GM12865 (cell line): Measurements from ENCODE around the gene DOCK8.

Experiments
- DNase-seq: peaks from one replicate; pipeline ENCODE4 v3.0.0; 2010; ENCODE audit warnings: low read depth
- H3K4me3 ChIP-seq: 2 replicates; pipeline ENCODE4 v1.5.1; 2011; ENCODE audit warnings: mild to moderate bottlenecking, low read depth, low read length, control low read depth
- CTCF ChIP-seq: IDR thresholded peaks from 2 replicates; pipeline ENCODE4 v1.5.1; 2011; ENCODE audit warnings: low read length, control low read depth, low read depth, inconsistent platforms; ENCODE audit not compliant: insufficient read depth; ENCODE audit errors: missing control alignments

The DOCK8 gene

GRCh38 chr9:394347-395052 lies 179.8 kb downstream of the DOCK8 start:
- no peak overlapping the region for H3K4me3 ChIP-seq
- no peak for TF ChIP-seq CTCF
- no peak for DNase-seq

GRCh38 chr9:396396-396795 lies 181.7 kb downstream of the DOCK8 start:
- TF ChIP-seq CTCF: no peak
- DNase-seq: no peak
- no peak overlapping the region for H3K4me3 ChIP-seq

- no peak for TF ChIP-seq CTCF
- no peak overlapping the region for H3K4me3 ChIP-seq
- no peak for DNase-seq
Measured at GRCh38 chr9:398085-398484, 183.4 kb downstream of the DOCK8 start.

- no peak for DNase-seq
- H3K4me3 ChIP-seq: no peak overlapping the region
- TF ChIP-seq CTCF: no peak
Measured at GRCh38 chr9:401223-401622, 186.6 kb downstream of the DOCK8 start.

- no peak for DNase-seq
- no peak overlapping the region for H3K4me3 ChIP-seq
- TF ChIP-seq CTCF: no peak
Measured at GRCh38 chr9:404234-404633, 189.6 kb downstream of the DOCK8 start.

GRCh38 chr9:405341-405740 lies 190.7 kb downstream of the DOCK8 start:
- no peak for DNase-seq
- H3K4me3 ChIP-seq: no peak overlapping the region
- TF ChIP-seq CTCF: no peak
